ENCODE data around the gene LPXN.

The LPXN gene

GRCh38 chr11:58575377-58576020, at the start of gene LPXN:
TSS of gene LPXN (minus strand) at chr11:58575856. CDS start at chr11:58575772, 84 bp downstream.
- H3K4me1 ChIP-seq (ENCODE audit: insufficient read depth, poor library complexity, severe bottlenecking), result peaks cover 48% of the 10 kb centered on the region
- no peak for TF ChIP-seq CTCF (IDR thresholded peaks at IDR 0.05; ENCODE audit: poor library complexity, severe bottlenecking)
- H3K27ac ChIP-seq (ENCODE audit: poor library complexity, severe bottlenecking), result peak within 1 kb of the TSS; percentile 98
- ATAC-seq (ENCODE audit: low read depth) (no peak), DNase-seq (ENCODE audit: low spot score) (no peak)
- H3K4me3 ChIP-seq (ENCODE audit: severe bottlenecking), result no peak within 1 kb of the TSS
- H3K9me3 ChIP-seq (ENCODE audit: severe bottlenecking), result no peaks in the 10 kb centered on the region
- peaks cover 6% of the 10 kb centered on the region for H3K36me3 ChIP-seq (ENCODE audit: low read depth)
- no peaks in the 10 kb centered on the region for H3K27me3 ChIP-seq (ENCODE audit: insufficient read depth, poor library complexity, severe bottlenecking)

- no peak overlapping the region for H3K4me3 ChIP-seq (ENCODE audit: severe bottlenecking)
- H3K27ac ChIP-seq (ENCODE audit: poor library complexity, severe bottlenecking), result peak overlapping the region; percentile 95
- H3K9me3 ChIP-seq (ENCODE audit: severe bottlenecking), result no peaks in the 10 kb centered on the region
- H3K36me3 ChIP-seq (ENCODE audit: low read depth), result peaks cover 62% of the 10 kb centered on the region
- no peaks in the 10 kb centered on the region for H3K27me3 ChIP-seq (ENCODE audit: insufficient read depth, poor library complexity, severe bottlenecking)
- ATAC-seq (ENCODE audit: low read depth), result no peak
- DNase-seq (ENCODE audit: low spot score), result no peak
- H3K4me1 ChIP-seq (ENCODE audit: insufficient read depth, poor library complexity, severe bottlenecking), result peaks cover 41% of the 10 kb centered on the region
- TF ChIP-seq CTCF (IDR thresholded peaks at IDR 0.05; ENCODE audit: poor library complexity, severe bottlenecking), result no peak
Observed at GRCh38 chr11:58625086-58625485, 49.4 kb upstream of the LPXN start.

DNA sequence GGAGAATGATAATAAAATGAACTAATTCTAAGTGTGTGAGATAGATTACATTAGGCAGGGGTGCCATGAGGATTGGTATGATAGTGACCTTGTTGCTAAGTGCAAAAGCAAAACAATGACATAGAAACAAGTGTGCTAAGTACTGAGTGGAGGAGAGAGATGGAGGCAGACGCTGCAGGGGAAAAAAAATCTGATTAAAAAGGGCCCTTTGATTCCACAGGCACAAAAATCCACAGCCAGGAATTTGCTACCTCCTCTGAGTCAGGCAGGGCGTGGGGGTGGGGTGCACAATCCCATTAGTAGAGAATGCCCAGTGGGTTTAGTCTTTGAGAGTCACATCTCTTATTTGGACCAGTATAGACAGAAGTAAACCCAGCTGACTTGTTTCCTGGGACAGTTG, 46.7 kb upstream of the LPXN start, which contains the start of gene CNTF:
Gene CNTF, plus strand, starts transcription at position 322 of the 400 bp plus-strand sequence. CDS start 88 bp downstream, outside the sequence.
- H3K27me3 ChIP-seq (ENCODE audit: insufficient read depth, poor library complexity, severe bottlenecking), result no peaks in the 10 kb centered on the region
- peaks cover 20% of the 10 kb centered on the region for H3K4me1 ChIP-seq (ENCODE audit: insufficient read depth, poor library complexity, severe bottlenecking)
- ATAC-seq (ENCODE audit: low read depth), result no peak
- no peak within 1 kb of the TSS for H3K27ac ChIP-seq (ENCODE audit: poor library complexity, severe bottlenecking)
- no peak within 1 kb of the TSS for H3K4me3 ChIP-seq (ENCODE audit: severe bottlenecking)
- DNase-seq (ENCODE audit: low spot score), result no peak
- no peak for TF ChIP-seq CTCF (IDR thresholded peaks at IDR 0.05; ENCODE audit: poor library complexity, severe bottlenecking)
- peaks cover 89% of the 10 kb centered on the region for H3K36me3 ChIP-seq (ENCODE audit: low read depth)
- H3K9me3 ChIP-seq (ENCODE audit: severe bottlenecking), result no peaks in the 10 kb centered on the region

DNA sequence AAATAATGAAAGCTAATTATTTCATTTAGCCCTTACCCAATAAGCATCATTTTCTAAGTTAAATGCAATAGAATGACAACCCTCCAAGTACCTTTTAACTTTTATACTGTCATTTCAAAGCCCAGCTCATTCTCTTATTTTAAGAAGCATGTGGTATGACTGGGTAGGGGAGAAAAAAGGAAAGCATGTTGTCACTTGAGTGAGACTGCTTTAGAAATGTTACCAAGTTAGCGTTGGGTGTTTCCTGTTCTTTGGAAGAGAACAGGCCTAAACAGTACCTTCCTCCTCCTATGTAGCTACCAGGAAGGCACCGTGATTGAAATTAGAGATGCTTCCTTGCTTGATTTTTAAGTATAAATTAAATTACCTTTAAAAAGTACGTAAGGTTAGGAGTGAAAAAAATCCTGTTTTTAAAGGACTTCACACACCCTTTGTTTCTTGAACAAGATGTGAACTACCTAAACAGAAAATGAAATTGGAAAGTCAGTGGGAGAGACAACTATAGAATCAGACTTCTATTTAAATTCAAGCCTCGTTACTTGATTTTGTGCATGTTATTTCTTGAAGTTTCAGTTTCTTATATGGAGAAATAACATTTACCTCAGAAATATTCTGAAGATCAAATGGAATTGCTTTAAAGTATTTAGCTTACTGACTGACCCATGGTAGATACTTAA, 46.1 kb upstream of the LPXN start:
- H3K4me1 ChIP-seq (ENCODE audit: insufficient read depth, poor library complexity, severe bottlenecking), result peaks cover 14% of the 10 kb centered on the region
- no peak overlapping the region for H3K4me3 ChIP-seq (ENCODE audit: severe bottlenecking)
- ATAC-seq (ENCODE audit: low read depth), result no peak
- peaks cover 90% of the 10 kb centered on the region for H3K36me3 ChIP-seq (ENCODE audit: low read depth)
- no peak for DNase-seq (ENCODE audit: low spot score)
- no peak overlapping the region for H3K27ac ChIP-seq (ENCODE audit: poor library complexity, severe bottlenecking)
- TF ChIP-seq CTCF (IDR thresholded peaks at IDR 0.05; ENCODE audit: poor library complexity, severe bottlenecking), result no peak
- no peaks in the 10 kb centered on the region for H3K27me3 ChIP-seq (ENCODE audit: insufficient read depth, poor library complexity, severe bottlenecking)
- no peaks in the 10 kb centered on the region for H3K9me3 ChIP-seq (ENCODE audit: severe bottlenecking)
